HCT116 (cell line): Measurements from ENCODE around the gene KIAA1328. TPM values are rescaled to one million over a fixed set of nuclear protein-coding genes. Genes with fewer than 3 reads are reported as not detected.

ENCODE experiments used
- ATAC-seq: fragments of 200-7000 bp; cut with Tn5 transposase; 2 replicates; pipeline ENCODE4 v1.9.1; 2020; ENCODE audit warnings: mild to moderate bottlenecking, moderate library complexity
- BruUV-seq: library from RNA; stranded (reverse); fragments of 400-500 nt; replicated peaks from 2 replicates; lab custom pipeline; 2021; lab: Mats Ljungman, UMichigan
- CTCF ChIA-PET: fragments of 300-600 bp; sonication (Branson Sonifier 250); formaldehyde crosslinking; loops from one replicate; lab custom pipeline; 2021; ENCODE audit warnings: antibody characterized with exemption; lab: Charles Lee
- POLR2A ChIA-PET: fragments of 300-600, 350-600 bp; sonication (Branson Sonifier 250); formaldehyde crosslinking; loops from one replicate; lab custom pipeline; 2021; ENCODE audit warnings: antibody characterized with exemption; lab: Charles Lee
- RAD21 ChIA-PET, 2 experiments: fragments of 300-600 bp; sonication (Branson Sonifier 250); formaldehyde crosslinking; loops; one replicate each; lab custom pipeline; 2023; ENCODE audit warnings: low total read pairs in 2 of 2; ENCODE audit not compliant: uncharacterized antibody in 2 of 2, unreplicated experiment in 2 of 2, low non-redundant PET in 1 of 2; lab: Charles Lee
- DNase-seq: peaks from one replicate; pipeline ENCODE4 v3.0.0-alpha.2; 2010; ENCODE audit warnings: low read depth, low spot score
- H2AFZ ChIP-seq: fragments of 200-600 bp; shearing (Covaris generic), sonication (generic); 2 replicates; pipeline ENCODE4 v1.6.1; 2017; ENCODE audit warnings: low read depth, mixed run types, mixed read lengths, antibody characterized with exemption, low read length; ENCODE audit not compliant: poor library complexity, severe bottlenecking
- H3K27ac ChIP-seq: 2 replicates; pipeline ENCODE4 v1.5.1; 2012; ENCODE audit warnings: low read depth, low read length
- H3K27me3 ChIP-seq: fragments of 200-600 bp; sonication (generic); 2 replicates; pipeline ENCODE4 v1.6.1; 2016; ENCODE audit warnings: mixed run types, low read length, mixed read lengths; ENCODE audit not compliant: insufficient read depth
- H3K36me3 ChIP-seq, 2 experiments: fragments of 200-500 bp in 1 of 2; fragments of 200-600 bp in 1 of 2; sonication (Bioruptor generic) in 1 of 2; sonication (generic) in 1 of 2; 2 replicates each; pipeline versions ENCODE4 v1.5.1 to v1.6.1; 2014 to 2016; ENCODE audit warnings: low read length in 2 of 2, inconsistent platforms in 1 of 2, mixed read lengths in 1 of 2, mixed run types in 1 of 2; ENCODE audit not compliant: insufficient read depth in 2 of 2, control insufficient read depth in 1 of 2
- H3K4me1 ChIP-seq, 2 experiments: fragments of 200-600 bp in 1 of 2; sonication (generic) in 1 of 2; 2 replicates each; pipeline versions ENCODE4 v1.5.1 to v1.6.1; 2012 to 2017; ENCODE audit warnings: low read length in 2 of 2, inconsistent platforms in 1 of 2, mild to moderate bottlenecking in 1 of 2, mixed read lengths in 1 of 2, mixed run types in 1 of 2, moderate library complexity in 1 of 2; ENCODE audit not compliant: insufficient read depth in 2 of 2, control insufficient read depth in 1 of 2
- H3K4me2 ChIP-seq: fragments of 200-600 bp; sonication (generic); 2 replicates; pipeline ENCODE4 v1.6.1; 2017; ENCODE audit warnings: mixed run types, low read length, mixed read lengths
- H3K4me3 ChIP-seq, 2 experiments: fragments of 200-600 bp in 1 of 2; sonication (generic) in 1 of 2; replicated peaks in 1 of 2; 2 replicates each; pipeline ENCODE4 v1.5.1; 2011 to 2016; ENCODE audit warnings: low read length in 2 of 2, control low read depth in 1 of 2, low read depth in 1 of 2, mild to moderate bottlenecking in 1 of 2, mixed read lengths in 1 of 2, mixed run types in 1 of 2
- H3K79me2 ChIP-seq: fragments of 200-600 bp; sonication (generic); 2 replicates; pipeline ENCODE4 v1.6.1; 2017; ENCODE audit warnings: mild to moderate bottlenecking, mixed run types, low read length, moderate library complexity, mixed read lengths; ENCODE audit not compliant: insufficient read depth
- H3K9ac ChIP-seq: fragments of 200-600 bp; sonication (generic); 2 replicates; pipeline ENCODE4 v1.6.1; 2016; ENCODE audit warnings: low read length, mixed read lengths
- H3K9me2 ChIP-seq: fragments of 200-600 bp; sonication (generic), shearing (Covaris generic); 2 replicates; pipeline ENCODE4 v1.6.1; 2017; ENCODE audit warnings: mixed run types, mild to moderate bottlenecking, moderate library complexity; ENCODE audit not compliant: insufficient read depth
- H3K9me3 ChIP-seq, 2 experiments: fragments of 200-500 bp in 1 of 2; fragments of 200-600 bp in 1 of 2; sonication (Bioruptor generic) in 1 of 2; sonication (generic) in 1 of 2; 2 replicates each; pipeline ENCODE4 v1.6.1; 2014 to 2017; ENCODE audit warnings: low read length in 2 of 2, mixed read lengths in 2 of 2, inconsistent platforms in 1 of 2, low read depth in 1 of 2, mild to moderate bottlenecking in 1 of 2, mixed run types in 1 of 2, moderate library complexity in 1 of 2; ENCODE audit not compliant: control insufficient read depth in 1 of 2, insufficient read depth in 1 of 2
- H4K20me1 ChIP-seq: fragments of 200-600 bp; sonication (generic), shearing (Covaris generic); 2 replicates; pipeline ENCODE4 v1.6.1; 2017; ENCODE audit warnings: mixed run types, mild to moderate bottlenecking, moderate library complexity; ENCODE audit not compliant: insufficient read depth
- CEBPB ChIP-seq: IDR thresholded peaks from 2 replicates; pipeline ENCODE4 v1.6.1; 2012; ENCODE audit warnings: low read depth
- EGR1 ChIP-seq: IDR thresholded peaks from 2 replicates; pipeline ENCODE4 v1.6.1; 2012; ENCODE audit warnings: low read depth
- EZH2phosphoT487 ChIP-seq: fragments of 200-600 bp; IDR thresholded peaks from 2 replicates; pipeline ENCODE4 v1.6.1; 2018; ENCODE audit warnings: antibody characterized with exemption, borderline replicate concordance
- JUND ChIP-seq: IDR thresholded peaks from 2 replicates; pipeline ENCODE4 v1.6.1; 2012
- POLR2A ChIP-seq: IDR thresholded peaks from 2 replicates; pipeline ENCODE4 v1.7.0; 2011; ENCODE audit warnings: borderline replicate concordance; ENCODE audit not compliant: insufficient read depth, insufficient read length; ENCODE audit errors: extremely low read depth
- POLR2AphosphoS5 ChIP-seq: IDR thresholded peaks from 2 replicates; pipeline ENCODE4 v1.6.1; 2011; ENCODE audit warnings: mild to moderate bottlenecking, low read depth, low read length, moderate library complexity
- RAD21 ChIP-seq: IDR thresholded peaks from 2 replicates; pipeline ENCODE4 v1.6.1; 2012; ENCODE audit warnings: low read depth, mild to moderate bottlenecking
- SIN3A ChIP-seq: IDR thresholded peaks from 2 replicates; pipeline ENCODE4 v1.6.1; 2012; ENCODE audit warnings: low read depth
- SRF ChIP-seq: IDR thresholded peaks from 2 replicates; pipeline ENCODE4 v1.6.1; 2012; ENCODE audit warnings: low read depth
- TCF7L2 ChIP-seq: IDR thresholded peaks from 2 replicates; pipeline ENCODE4 v1.7.0; 2011; ENCODE audit warnings: borderline replicate concordance, inconsistent platforms; ENCODE audit not compliant: insufficient read depth, insufficient read length; ENCODE audit errors: extremely low read depth
- YY1 ChIP-seq: IDR thresholded peaks from 2 replicates; pipeline ENCODE4 v1.6.1; 2011; ENCODE audit warnings: low read length, low read depth, moderate library complexity, mild to moderate bottlenecking; ENCODE audit not compliant: insufficient replicate concordance; ENCODE audit errors: extremely low read depth
- ZFX ChIP-seq: fragments of 450-650 bp; IDR thresholded peaks from 2 replicates; pipeline ENCODE4 v1.6.1; 2017
- ZNF274 ChIP-seq: fragments of 200-500 bp; sonication (Bioruptor generic); IDR thresholded peaks from 2 replicates; pipeline ENCODE4 v1.6.1; 2014; ENCODE audit warnings: mild to moderate bottlenecking, low read depth, low read length, inconsistent platforms
- intact Hi-C: fragments of 100-400 bp; cut with micrococcal nuclease; formaldehyde crosslinking; loops from 2 replicates; pipeline ENCODE4 v1.10.0; 2022
- total RNA-seq: library from RNA; stranded (reverse); gene quantifications from one replicate; pipeline ENCODE4 v1.2.1, GENCODE V29; 2021; ENCODE audit not compliant: unreplicated experiment
- TF ChIP-seq, protein P1 (sequence below): IDR thresholded peaks from 2 replicates; pipeline ENCODE4 v1.6.1; 2012; ENCODE audit warnings: low read depth
- TF ChIP-seq, protein P2 (sequence below): IDR thresholded peaks from 2 replicates; pipeline ENCODE4 v1.6.1; 2011; ENCODE audit warnings: mild to moderate bottlenecking, low read length, moderate library complexity; ENCODE audit not compliant: insufficient replicate concordance; ENCODE audit errors: extremely low read depth
- TF ChIP-seq, protein P3 (sequence below): IDR thresholded peaks from 2 replicates; pipeline ENCODE4 v1.6.1; 2012

Gene KIAA1328
- total RNA-seq, 1 experiment from 2014 or later = 5.2 TPM

DNA sequence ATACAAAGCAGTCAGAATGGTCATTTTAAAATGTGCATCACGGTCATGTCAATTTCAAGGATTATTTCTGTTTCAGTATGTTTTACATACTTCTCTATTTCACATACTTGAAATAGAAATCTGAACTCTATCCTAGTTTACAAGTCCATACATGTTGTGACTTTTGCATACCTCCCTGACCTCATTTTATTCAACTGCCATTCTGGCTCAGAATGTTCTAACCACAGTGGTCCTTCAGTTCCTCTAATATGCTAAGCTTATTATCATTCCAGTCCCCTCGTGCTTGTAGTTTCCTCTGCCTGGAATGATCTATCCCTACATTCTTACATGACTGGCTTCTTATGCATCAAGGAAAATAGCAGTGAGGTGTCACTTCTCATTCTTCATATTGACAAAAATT is 295.6 kb downstream of the KIAA1328 start:
- Histone ChIP-seq H3K4me3 (no peak overlapping the region), H2AFZ (no peak overlapping the region), H3K27ac (no peak overlapping the region), H4K20me1 (no peaks in the 10 kb centered on the region), H3K27me3 (no peaks in the 10 kb centered on the region), H3K4me2 (no peak overlapping the region), H3K9ac (no peak overlapping the region), H3K9me2 (no peaks in the 10 kb centered on the region), H3K79me2 (no peaks in the 10 kb centered on the region), H3K4me1 (no peaks in the 10 kb centered on the region), H3K9me3 (no peaks in the 10 kb centered on the region), H3K36me3 (no peaks in the 10 kb centered on the region)
- intact Hi-C loops = no loop called here
- ChIA-PET CTCF (no interaction called here), POLR2A (no interaction called here), RAD21 (no interaction called here)
- ATAC-seq (no peak), DNase-seq (no peak)
- TF ChIP-seq SRF (no peak), TCF7L2 (no peak), ZNF274 (no peak), CEBPB (no peak), JUND (no peak), EGR1 (no peak), EZH2phosphoT487 (no peak), SIN3A (no peak), YY1 (no peak), ZFX (no peak), POLR2AphosphoS5 (no peak), RAD21 (no peak), POLR2A (no peak)
- TF ChIP-seq, protein P1, sequence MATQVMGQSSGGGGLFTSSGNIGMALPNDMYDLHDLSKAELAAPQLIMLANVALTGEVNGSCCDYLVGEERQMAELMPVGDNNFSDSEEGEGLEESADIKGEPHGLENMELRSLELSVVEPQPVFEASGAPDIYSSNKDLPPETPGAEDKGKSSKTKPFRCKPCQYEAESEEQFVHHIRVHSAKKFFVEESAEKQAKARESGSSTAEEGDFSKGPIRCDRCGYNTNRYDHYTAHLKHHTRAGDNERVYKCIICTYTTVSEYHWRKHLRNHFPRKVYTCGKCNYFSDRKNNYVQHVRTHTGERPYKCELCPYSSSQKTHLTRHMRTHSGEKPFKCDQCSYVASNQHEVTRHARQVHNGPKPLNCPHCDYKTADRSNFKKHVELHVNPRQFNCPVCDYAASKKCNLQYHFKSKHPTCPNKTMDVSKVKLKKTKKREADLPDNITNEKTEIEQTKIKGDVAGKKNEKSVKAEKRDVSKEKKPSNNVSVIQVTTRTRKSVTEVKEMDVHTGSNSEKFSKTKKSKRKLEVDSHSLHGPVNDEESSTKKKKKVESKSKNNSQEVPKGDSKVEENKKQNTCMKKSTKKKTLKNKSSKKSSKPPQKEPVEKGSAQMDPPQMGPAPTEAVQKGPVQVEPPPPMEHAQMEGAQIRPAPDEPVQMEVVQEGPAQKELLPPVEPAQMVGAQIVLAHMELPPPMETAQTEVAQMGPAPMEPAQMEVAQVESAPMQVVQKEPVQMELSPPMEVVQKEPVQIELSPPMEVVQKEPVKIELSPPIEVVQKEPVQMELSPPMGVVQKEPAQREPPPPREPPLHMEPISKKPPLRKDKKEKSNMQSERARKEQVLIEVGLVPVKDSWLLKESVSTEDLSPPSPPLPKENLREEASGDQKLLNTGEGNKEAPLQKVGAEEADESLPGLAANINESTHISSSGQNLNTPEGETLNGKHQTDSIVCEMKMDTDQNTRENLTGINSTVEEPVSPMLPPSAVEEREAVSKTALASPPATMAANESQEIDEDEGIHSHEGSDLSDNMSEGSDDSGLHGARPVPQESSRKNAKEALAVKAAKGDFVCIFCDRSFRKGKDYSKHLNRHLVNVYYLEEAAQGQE = no peak
- TF ChIP-seq, protein P2, sequence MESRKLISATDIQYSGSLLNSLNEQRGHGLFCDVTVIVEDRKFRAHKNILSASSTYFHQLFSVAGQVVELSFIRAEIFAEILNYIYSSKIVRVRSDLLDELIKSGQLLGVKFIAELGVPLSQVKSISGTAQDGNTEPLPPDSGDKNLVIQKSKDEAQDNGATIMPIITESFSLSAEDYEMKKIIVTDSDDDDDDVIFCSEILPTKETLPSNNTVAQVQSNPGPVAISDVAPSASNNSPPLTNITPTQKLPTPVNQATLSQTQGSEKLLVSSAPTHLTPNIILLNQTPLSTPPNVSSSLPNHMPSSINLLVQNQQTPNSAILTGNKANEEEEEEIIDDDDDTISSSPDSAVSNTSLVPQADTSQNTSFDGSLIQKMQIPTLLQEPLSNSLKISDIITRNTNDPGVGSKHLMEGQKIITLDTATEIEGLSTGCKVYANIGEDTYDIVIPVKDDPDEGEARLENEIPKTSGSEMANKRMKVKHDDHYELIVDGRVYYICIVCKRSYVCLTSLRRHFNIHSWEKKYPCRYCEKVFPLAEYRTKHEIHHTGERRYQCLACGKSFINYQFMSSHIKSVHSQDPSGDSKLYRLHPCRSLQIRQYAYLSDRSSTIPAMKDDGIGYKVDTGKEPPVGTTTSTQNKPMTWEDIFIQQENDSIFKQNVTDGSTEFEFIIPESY = no peak
- TF ChIP-seq, protein P3, sequence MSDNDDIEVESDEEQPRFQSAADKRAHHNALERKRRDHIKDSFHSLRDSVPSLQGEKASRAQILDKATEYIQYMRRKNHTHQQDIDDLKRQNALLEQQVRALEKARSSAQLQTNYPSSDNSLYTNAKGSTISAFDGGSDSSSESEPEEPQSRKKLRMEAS = no peak
- BruUV-seq = no TSS peak
